GM12892 (cell line): Measurements from ENCODE around the gene OVOL2.

Experiments
- DNase-seq: peaks from one replicate; pipeline ENCODE4 v3.0.0; 2011; ENCODE audit not compliant: insufficient read length
- FAIRE-seq: peaks from 2 replicates; lab custom pipeline; 2011; peaks lifted over from hg19 to GRCh38; lab: Jason Lieb, UNC
- POLR2A ChIP-seq: IDR thresholded peaks from 2 replicates; pipeline ENCODE4 v1.6.1; 2011; ENCODE audit warnings: low read depth, low read length, control low read depth
- POLR2AphosphoS5 ChIP-seq: IDR thresholded peaks from 2 replicates; pipeline ENCODE4 v1.6.1; 2011; ENCODE audit warnings: low read depth, low read length, control low read depth
- TAF1 ChIP-seq: IDR thresholded peaks from 2 replicates; pipeline ENCODE4 v1.6.1; 2011; ENCODE audit warnings: low read depth, mild to moderate bottlenecking, control low read depth, low read length, borderline replicate concordance

The OVOL2 gene

DNA sequence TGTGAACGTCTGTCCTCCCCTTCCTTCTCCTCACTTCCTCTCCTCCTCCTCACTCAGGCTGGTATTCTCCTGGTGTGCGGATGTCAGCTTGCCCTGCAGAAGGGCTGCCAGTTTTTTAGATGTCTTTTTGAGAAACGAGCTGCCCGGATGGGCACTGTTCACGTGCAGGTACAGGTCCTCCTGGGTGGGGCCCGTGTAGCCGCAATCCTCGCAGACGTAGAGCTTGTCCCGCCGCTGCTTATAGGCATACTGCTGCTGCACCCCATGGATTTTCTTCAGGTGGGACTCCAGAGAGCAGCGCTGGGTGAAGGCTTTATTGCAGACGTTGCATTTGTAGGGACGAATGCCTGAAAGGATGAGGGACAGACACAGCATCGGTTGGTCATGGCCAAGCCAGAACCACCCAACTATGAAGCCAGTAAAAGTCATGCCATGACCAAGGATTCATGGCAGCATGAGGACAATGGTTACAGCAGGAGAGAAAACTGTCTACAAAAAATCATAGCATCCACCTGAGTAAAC, 33.0 kb downstream of the OVOL2 start:
- no peak for FAIRE-seq
- no peak for TF ChIP-seq TAF1
- no peak for TF ChIP-seq POLR2A
- no peak for TF ChIP-seq POLR2AphosphoS5
- no peak for DNase-seq

DNA sequence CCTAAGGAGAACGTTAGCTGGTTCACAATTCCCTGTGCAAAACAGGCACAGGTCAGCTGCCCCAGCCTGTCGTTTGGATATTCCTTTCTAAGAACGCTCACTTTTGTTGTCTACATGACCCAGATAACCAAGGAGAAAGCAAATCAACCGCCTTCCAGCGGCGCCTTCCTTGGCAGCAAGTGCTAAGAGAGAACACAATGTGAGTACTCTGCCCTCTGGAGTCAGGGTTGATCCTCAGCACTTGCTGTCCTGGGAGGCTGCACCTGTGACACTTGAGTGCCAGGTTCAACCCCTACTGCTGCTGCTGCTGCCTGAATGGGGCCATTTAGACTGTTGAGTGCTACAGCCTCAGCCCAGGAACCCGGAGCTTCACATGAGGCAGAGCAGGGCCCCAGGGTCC, 36.8 kb downstream of the OVOL2 start:
- no peak for TF ChIP-seq TAF1
- no peak for TF ChIP-seq POLR2A
- no peak for TF ChIP-seq POLR2AphosphoS5
- FAIRE-seq (no peak), DNase-seq (no peak)

DNA sequence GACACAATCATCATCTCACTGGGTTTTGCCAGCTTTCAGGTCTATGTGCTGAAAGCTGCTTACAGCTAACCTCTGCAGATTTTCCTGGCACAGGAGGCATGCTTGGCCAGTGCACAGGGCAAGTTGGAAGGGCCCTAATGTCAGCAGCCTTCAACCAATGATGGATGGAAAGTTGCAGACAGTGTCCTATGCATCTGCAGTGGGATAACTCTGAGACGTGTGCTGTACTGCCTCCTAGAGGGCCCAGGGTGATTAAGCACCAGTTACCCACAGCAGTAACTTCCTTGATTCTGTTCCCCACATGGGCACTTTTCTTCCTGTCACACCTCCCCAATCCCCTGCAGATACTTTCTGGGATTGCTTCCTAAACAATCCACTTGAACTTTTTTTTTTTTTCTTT, 38.6 kb downstream of the OVOL2 start:
- peak; percentile 58 for FAIRE-seq
- no peak for TF ChIP-seq POLR2A
- no peak for TF ChIP-seq TAF1
- no peak for TF ChIP-seq POLR2AphosphoS5
- DNase-seq = peak; percentile 37

DNA sequence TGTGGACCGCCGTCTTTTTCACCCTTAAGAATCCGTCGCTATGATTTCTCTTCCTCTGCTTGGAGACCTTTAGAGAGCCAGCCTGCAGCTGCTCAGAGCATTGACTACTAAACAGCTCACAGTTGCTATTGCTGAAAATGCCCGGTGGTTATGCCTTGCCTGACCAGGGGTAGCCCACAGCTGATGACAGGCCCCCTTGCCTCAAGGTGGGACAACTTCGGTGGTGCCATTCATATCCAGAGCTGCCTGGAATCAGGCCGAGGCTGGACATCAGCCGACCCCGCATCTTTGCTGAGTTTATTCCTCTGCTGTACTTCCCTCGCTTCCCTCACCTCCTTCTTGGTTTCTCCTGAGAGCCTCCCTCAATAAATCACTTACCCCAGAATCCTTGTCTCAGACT, 39.6 kb downstream of the OVOL2 start:
- FAIRE-seq (no peak), DNase-seq (no peak)
- no peak for TF ChIP-seq POLR2A
- no peak for TF ChIP-seq TAF1
- TF ChIP-seq POLR2AphosphoS5 = no peak

DNA sequence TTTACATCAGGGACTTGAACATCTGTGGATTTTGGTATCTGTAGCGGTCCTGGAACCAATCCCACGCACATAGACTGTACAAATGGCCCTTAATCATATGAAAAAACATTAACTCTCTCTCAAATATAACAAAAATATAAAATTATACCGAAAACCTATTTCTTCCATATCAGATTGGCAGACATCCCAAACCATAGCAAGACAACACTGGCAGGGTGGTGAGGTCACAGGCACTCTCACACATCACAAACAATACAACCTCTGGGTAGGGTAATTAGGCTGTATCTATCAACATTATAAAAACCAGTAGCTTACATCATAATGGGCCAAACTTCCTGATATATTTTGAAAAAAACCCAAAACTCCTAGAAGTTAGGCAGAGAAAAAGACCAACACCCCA, 40.9 kb downstream of the OVOL2 start:
- TF ChIP-seq TAF1 (no peak), POLR2AphosphoS5 (no peak), POLR2A (no peak)
- FAIRE-seq = no peak
- DNase-seq = no peak

DNA sequence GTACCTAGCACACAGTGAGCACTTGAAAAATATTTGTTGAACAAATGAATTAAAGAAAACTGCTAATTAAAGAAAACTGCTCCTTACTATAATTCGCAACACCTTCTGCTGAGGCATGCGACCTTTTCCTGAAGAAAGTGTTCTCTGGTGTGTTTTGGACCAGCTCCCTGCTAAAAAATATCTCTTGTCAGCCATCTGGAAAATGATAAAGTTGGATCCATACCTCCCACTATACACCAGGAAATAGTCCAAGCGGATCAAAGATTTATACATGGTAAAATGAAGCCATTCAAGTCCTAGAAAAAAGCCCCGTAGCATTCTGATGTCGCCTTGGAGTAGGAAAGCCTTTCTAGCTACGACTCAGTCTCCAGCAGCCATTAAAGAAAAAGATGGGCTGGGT, 43.3 kb downstream of the OVOL2 start:
- no peak for TF ChIP-seq POLR2A
- TF ChIP-seq TAF1 = no peak
- no peak for DNase-seq
- FAIRE-seq = no peak

DNA sequence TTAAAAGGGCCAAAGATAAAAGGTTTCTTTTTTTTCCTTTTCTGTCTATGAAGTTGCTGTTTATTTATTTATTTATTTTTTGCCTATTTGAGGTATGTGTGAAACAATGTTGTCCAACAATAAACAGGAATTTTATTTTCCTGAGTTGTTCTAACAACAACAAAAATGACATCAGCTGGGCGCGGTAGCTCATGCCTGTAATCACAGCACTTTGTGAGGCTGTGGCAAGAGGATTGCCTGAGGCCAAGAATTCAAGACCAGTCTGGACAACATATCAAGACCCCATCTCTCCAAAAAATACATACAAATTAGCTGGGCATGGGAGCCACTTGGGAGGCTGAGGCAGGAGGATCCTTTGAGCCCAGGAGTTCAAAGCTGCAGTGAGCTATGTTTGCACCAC, 44.8 kb downstream of the OVOL2 start:
- DNase-seq (no peak), FAIRE-seq (no peak)
- no peak for TF ChIP-seq POLR2A
- no peak for TF ChIP-seq TAF1

DNA sequence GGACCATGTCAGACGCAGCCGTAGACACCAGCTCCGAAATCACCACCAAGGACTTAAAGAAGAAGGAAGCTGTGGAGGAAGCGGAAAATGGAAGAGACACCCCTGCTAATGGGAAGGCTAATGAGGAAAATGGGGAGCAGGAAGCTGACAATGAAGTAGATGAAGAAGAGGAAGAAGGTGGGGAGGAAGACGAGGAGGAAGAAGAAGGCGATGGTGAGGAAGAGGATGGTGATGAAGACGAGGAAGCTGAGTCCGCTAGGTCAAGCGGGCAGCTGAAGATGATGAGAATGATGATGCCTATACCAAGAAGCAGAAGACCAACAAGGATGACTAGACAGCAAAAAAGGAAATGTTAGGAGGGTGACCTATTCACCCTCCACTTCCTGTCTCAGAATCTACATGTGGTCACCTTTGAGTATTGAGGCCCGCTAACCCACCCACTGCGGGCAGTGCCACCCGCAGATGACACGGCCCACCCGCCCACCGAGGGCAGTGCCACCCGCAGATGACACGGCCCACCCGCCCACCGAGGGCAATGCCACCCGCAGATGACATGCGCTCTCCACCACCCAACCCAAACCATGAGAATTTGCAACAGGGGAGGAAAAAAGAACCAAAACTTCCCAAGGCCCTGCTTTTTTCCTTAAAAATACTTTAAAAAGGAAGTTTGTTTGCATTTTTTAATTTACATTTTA, 45.6 kb downstream of the OVOL2 start:
- TF ChIP-seq POLR2A = no peak
- FAIRE-seq (no peak), DNase-seq (no peak)

DNA sequence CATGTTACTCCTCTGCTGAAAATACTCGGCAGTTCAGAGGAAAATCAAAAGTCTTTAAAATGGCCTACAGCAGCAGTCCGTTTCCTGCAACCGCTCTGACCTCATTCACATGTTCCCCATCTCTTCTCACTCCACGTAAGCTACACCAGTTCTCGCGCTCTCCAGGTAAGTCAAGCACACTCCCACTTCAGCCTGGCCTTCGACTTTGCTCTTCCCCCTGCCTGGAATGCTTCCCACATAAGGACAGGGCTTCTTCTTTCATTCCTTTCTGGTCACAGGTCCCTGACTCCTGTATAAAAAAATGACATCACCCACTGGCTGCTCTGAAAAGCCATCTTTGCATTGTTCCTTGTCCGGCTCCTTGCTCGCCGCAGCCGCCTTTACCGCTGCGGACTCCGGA, 46.2 kb downstream of the OVOL2 start:
- DNase-seq (no peak), FAIRE-seq (no peak)
- TF ChIP-seq POLR2AphosphoS5 (no peak), POLR2A (no peak), TAF1 (no peak)

DNA sequence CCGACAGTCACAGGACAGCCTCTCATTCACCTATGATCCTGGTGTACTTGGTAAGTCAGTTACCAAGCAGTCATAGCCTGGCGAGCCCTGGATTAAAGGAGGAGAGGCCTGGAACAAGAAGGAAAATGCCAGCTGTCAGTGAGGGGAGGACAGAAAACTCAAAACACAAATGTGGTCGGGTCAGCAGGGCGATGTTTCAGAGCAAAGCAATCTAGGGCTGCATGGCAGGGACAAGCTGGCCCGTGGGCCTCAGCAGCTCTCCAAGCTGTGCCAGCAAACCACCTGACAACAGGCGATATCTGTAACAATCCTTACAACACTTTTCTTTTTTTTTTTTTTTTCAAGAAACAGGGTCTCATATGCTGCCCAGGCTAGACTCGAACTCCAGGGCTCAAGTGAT, 48.6 kb downstream of the OVOL2 start:
- no peak for DNase-seq
- no peak for TF ChIP-seq POLR2AphosphoS5
- no peak for TF ChIP-seq POLR2A
- no peak for TF ChIP-seq TAF1
- FAIRE-seq = no peak

DNA sequence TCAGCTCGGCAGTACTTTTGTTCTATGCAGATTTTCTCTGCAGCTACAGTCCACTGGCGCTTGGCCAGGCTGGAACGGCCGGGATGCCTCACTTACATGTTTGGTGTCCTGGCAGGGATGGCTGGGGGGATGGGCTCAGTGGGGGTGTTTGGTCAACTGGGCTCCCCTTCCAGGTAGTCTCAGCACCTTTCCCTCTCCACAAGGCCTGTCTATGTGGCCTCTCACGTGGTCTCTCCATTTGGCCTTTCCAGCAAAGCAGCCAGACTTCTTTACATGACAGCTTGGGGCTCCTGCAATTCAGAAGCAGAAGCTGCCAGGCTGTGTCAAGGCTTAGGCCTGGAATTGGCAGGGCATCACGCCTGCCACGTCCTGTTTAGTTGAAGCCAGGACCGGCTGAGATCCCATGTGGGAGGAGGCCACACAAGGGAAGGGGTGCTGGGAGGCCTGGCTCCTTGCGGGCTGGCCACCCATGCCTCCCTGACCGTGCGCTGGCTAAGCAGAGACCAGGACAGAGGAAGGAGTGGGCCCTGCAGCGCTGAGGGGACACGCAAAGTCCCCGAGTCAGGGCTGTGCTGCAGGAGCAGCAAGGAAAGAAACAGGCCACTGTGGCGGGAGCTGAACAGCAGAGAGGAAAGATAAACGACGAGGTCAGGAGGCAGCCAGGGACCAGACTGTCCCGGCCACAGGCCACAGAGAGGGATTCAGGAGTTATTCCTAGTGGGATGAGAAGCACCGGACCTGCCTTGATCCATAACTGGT, 50.0 kb downstream of the OVOL2 start:
- TF ChIP-seq POLR2A (no peak), TAF1 (no peak), POLR2AphosphoS5 (no peak)
- DNase-seq (no peak), FAIRE-seq (no peak)

DNA sequence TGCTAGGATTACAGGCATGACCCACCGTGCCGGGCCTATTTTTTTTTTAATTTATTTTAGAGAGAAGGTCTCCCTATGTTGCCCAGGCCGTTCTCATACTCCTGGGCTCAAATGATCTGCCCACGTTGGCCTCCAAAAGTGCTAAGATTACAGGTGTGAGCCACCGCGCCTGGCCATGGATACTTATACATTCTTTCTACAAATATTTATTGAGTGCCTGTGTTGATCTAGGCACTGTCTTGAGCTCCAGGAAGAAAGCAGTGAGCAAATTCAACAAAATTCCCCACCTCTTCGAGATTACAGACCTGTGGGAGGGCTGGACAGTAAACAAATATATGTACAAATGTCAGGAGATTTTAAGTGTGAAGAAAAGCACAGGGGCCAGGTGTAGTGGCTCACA, 51.0 kb downstream of the OVOL2 start:
- no peak for DNase-seq
- no peak for TF ChIP-seq TAF1
- no peak for TF ChIP-seq POLR2A
- TF ChIP-seq POLR2AphosphoS5 = no peak
- no peak for FAIRE-seq
